ENCODE results near the gene DNAJC1.
"Not testable (repeated sequence)": the region's sequence is repeated elsewhere in the genome, so short reads cannot be mapped to it uniquely, and the experiment has no call there.

The DNAJC1 gene

DNA sequence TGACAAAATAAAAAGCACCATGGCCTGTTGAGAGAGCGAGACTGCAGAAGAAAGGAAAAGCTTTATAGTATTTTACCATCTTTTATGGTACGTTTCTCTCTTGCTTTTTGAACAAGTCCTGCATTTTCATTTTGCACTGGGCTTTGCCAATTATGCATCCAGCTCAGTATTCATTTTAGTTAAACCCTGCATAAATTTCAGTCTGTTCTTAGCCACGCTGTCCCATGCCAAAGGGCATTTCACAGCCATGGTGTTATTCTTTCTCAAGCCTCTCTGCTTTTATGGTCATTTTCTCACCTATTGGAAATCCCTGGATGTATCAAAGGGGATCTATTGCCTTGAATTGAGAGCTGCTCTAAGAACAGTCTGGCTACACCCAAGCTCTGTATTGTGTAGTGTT is 30.8 kb upstream of the DNAJC1 start:
- Histone ChIP-seq H3K9me3 (ENCODE audit: insufficient read depth, low read length, severe bottlenecking) (peaks cover 8% of the 10 kb centered on the region), H3K27ac (ENCODE audit: low read length) (no peak overlapping the region), H4K20me1 (ENCODE audit: insufficient read depth, low read length) (no peaks in the 10 kb centered on the region), H2AFZ (ENCODE audit: low read depth, low read length) (no peak overlapping the region), H3K9ac (ENCODE audit: low read depth, low read length) (no peak overlapping the region), H3K27me3 (ENCODE audit: insufficient read depth, low read length, poor library complexity) (peaks cover 4% of the 10 kb centered on the region), H3K4me2 (ENCODE audit: insufficient read depth, low read length) (no peak overlapping the region), H3K4me3 (ENCODE audit: low read depth in 1 of 2, low read length in 2 of 2) (no peak overlapping the region), H3K36me3 (ENCODE audit: insufficient read depth, low read length) (no peaks in the 10 kb centered on the region), H3K79me2 (ENCODE audit: insufficient read depth, low read length) (no peaks in the 10 kb centered on the region), H3K4me1 (ENCODE audit: insufficient read depth, low read length) (no peaks in the 10 kb centered on the region)
- ATAC-seq (ENCODE audit: insufficient read depth, low read depth) (no peak), DNase-seq (no peak)
- TF ChIP-seq, protein P1, sequence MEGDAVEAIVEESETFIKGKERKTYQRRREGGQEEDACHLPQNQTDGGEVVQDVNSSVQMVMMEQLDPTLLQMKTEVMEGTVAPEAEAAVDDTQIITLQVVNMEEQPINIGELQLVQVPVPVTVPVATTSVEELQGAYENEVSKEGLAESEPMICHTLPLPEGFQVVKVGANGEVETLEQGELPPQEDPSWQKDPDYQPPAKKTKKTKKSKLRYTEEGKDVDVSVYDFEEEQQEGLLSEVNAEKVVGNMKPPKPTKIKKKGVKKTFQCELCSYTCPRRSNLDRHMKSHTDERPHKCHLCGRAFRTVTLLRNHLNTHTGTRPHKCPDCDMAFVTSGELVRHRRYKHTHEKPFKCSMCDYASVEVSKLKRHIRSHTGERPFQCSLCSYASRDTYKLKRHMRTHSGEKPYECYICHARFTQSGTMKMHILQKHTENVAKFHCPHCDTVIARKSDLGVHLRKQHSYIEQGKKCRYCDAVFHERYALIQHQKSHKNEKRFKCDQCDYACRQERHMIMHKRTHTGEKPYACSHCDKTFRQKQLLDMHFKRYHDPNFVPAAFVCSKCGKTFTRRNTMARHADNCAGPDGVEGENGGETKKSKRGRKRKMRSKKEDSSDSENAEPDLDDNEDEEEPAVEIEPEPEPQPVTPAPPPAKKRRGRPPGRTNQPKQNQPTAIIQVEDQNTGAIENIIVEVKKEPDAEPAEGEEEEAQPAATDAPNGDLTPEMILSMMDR (IDR thresholded peaks at IDR 0.05; ENCODE audit: borderline replicate concordance, extremely low read depth, low read length, poor library complexity, severe bottlenecking): no peak
- TF ChIP-seq EZH2 (IDR thresholded peaks at IDR 0.05; ENCODE audit: borderline replicate concordance, low read depth, low read length, severe bottlenecking): no peak

DNA sequence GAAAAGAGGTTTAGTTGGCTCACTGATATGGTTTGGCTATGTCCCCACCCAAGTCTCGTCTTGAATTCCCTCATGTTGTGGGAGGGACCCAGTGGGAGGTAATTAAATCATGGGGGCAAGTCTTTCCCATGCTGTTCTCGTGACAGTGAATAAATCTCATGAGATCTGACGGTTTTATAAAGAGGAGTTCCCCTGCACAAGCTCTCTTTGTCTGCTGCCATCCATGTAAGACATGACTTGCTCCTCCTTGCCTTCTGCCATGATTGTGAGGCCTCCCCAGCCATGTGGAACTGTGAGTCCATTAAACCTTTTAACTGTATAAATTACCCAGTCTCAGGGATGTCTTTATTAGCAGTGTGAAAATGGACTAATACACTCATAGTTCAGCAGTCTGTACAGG is 28.7 kb upstream of the DNAJC1 start:
- H3K27ac ChIP-seq (ENCODE audit: low read length); H3K4me3 ChIP-seq (ENCODE audit: low read depth in 1 of 2, low read length in 2 of 2); H3K79me2 ChIP-seq (ENCODE audit: insufficient read depth, low read length); H3K9me3 ChIP-seq (ENCODE audit: insufficient read depth, low read length, severe bottlenecking); ATAC-seq (ENCODE audit: insufficient read depth, low read depth); DNase-seq; H3K4me2 ChIP-seq (ENCODE audit: insufficient read depth, low read length); H4K20me1 ChIP-seq (ENCODE audit: insufficient read depth, low read length); H3K4me1 ChIP-seq (ENCODE audit: insufficient read depth, low read length); H3K36me3 ChIP-seq (ENCODE audit: insufficient read depth, low read length); H2AFZ ChIP-seq (ENCODE audit: low read depth, low read length); H3K9ac ChIP-seq (ENCODE audit: low read depth, low read length); H3K27me3 ChIP-seq (ENCODE audit: insufficient read depth, low read length, poor library complexity): not testable (repeated sequence)

DNA sequence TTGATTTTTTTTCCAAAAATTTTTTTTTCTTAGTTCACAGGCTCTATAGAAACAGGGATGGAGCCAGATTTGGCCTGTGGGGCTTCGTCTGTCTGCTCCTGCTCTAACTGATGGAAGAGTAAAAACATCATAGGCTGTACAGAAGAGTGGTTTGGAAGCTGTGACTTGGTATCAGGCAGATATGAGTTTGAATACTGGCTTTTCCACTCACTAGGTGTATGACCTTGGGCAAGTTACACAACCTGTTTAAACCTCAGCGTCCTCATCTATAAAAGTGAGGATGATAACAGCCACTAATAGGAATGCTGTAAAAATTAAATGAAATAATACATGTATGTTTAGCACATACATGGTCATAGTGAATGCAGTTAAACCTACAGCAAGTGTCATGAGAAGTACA is 26.9 kb upstream of the DNAJC1 start:
- no peaks in the 10 kb centered on the region for H3K79me2 ChIP-seq (ENCODE audit: insufficient read depth, low read length)
- no peak overlapping the region for H3K4me3 ChIP-seq (ENCODE audit: low read depth in 1 of 2, low read length in 2 of 2)

DNA sequence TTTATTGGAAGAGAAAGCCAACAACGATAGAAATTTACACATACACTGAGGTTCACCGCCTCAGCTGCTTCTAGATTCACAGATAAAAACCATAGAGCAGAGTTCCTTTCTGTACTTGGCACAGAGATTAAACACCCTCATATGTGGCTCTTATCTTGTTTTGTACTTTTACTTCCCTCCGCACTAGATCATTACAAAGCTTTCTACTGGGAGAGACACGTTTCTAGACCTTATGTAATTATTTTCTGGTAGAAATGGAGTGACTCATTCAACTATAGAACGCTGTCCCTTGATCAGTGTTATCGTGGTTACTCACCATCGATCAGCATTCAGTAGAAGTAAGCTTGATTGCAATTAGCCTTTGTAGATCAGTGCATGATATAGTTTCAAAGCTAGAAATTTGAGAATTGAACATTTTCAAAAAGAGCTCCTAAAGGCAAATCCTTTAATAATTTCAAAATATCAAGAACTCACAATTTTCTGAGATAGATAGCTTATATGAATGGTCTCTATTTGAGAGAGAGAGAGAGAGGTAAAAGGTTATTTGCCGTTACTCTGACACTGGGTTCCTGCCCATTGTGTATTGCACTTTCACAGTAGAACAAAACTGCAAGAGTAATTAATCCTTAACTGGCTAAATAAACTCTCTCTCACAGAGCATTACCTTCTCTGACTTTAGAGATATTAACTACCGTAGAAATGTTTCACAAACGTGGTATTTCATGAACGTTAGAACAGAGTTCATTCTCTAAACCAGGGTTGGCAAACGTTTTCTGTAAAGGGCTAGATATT is 26.1 kb upstream of the DNAJC1 start:
- H3K27ac ChIP-seq (ENCODE audit: low read length): no peak overlapping the region
- no peak overlapping the region for H3K4me2 ChIP-seq (ENCODE audit: insufficient read depth, low read length)
- no peak overlapping the region for H3K9ac ChIP-seq (ENCODE audit: low read depth, low read length)
- peaks cover 3% of the 10 kb centered on the region for H3K9me3 ChIP-seq (ENCODE audit: insufficient read depth, low read length, severe bottlenecking)
- no peaks in the 10 kb centered on the region for H3K27me3 ChIP-seq (ENCODE audit: insufficient read depth, low read length, poor library complexity)
- H3K4me1 ChIP-seq (ENCODE audit: insufficient read depth, low read length): no peaks in the 10 kb centered on the region
- no peak overlapping the region for H2AFZ ChIP-seq (ENCODE audit: low read depth, low read length)
- H3K79me2 ChIP-seq (ENCODE audit: insufficient read depth, low read length): no peaks in the 10 kb centered on the region
- TF ChIP-seq, protein P1 (IDR thresholded peaks at IDR 0.05; ENCODE audit: borderline replicate concordance, extremely low read depth, low read length, poor library complexity, severe bottlenecking): no peak
- no peak for TF ChIP-seq EZH2 (IDR thresholded peaks at IDR 0.05; ENCODE audit: borderline replicate concordance, low read depth, low read length, severe bottlenecking)
- H3K36me3 ChIP-seq (ENCODE audit: insufficient read depth, low read length): no peaks in the 10 kb centered on the region
- H3K4me3 ChIP-seq (ENCODE audit: low read depth in 1 of 2, low read length in 2 of 2): no peak overlapping the region
- no peak for DNase-seq
- no peak for ATAC-seq (ENCODE audit: insufficient read depth, low read depth)
- no peaks in the 10 kb centered on the region for H4K20me1 ChIP-seq (ENCODE audit: insufficient read depth, low read length)

More for the DNA sequence above, 26.9 kb upstream of the DNAJC1 start:
- DNase-seq (no peak), ATAC-seq (ENCODE audit: insufficient read depth, low read depth) (no peak)
- no peak for TF ChIP-seq EZH2 (IDR thresholded peaks at IDR 0.05; ENCODE audit: borderline replicate concordance, low read depth, low read length, severe bottlenecking)
- TF ChIP-seq, protein P1 (IDR thresholded peaks at IDR 0.05; ENCODE audit: borderline replicate concordance, extremely low read depth, low read length, poor library complexity, severe bottlenecking): no peak
- Histone ChIP-seq H3K4me1 (ENCODE audit: insufficient read depth, low read length) (no peaks in the 10 kb centered on the region), H2AFZ (ENCODE audit: low read depth, low read length) (no peak overlapping the region), H3K4me2 (ENCODE audit: insufficient read depth, low read length) (no peak overlapping the region), H3K9me3 (ENCODE audit: insufficient read depth, low read length, severe bottlenecking) (peaks cover 3% of the 10 kb centered on the region), H3K9ac (ENCODE audit: low read depth, low read length) (no peak overlapping the region), H4K20me1 (ENCODE audit: insufficient read depth, low read length) (no peaks in the 10 kb centered on the region), H3K27ac (ENCODE audit: low read length) (no peak overlapping the region), H3K36me3 (ENCODE audit: insufficient read depth, low read length) (no peaks in the 10 kb centered on the region), H3K27me3 (ENCODE audit: insufficient read depth, low read length, poor library complexity) (no peaks in the 10 kb centered on the region)
